DND-41 (cell line): ENCODE data around the gene TMEM45B.
A peak's percentile ranks its signal among the peaks of the same experiment; 100 is the strongest.

ENCODE experiments used
- ATAC-seq: fragments of 200-7000 bp; cut with Tn5 transposase; 3 replicates; pipeline ENCODE4 v1.9.1; 2021; ENCODE audit warnings: low read depth; ENCODE audit not compliant: insufficient read depth
- DNase-seq: peaks from one replicate; pipeline ENCODE4 v3.0.0-alpha.2; 2020
- H2AFZ ChIP-seq: 2 replicates; pipeline ENCODE4 v1.6.0; 2012; ENCODE audit warnings: low read depth, low read length
- H3K27ac ChIP-seq: 2 replicates; pipeline ENCODE4 v1.5.1; 2012; ENCODE audit warnings: low read length, inconsistent platforms
- H3K27me3 ChIP-seq: fragments of 200-600 bp; sonication (generic); 2 replicates; pipeline ENCODE4 v1.6.0; 2012; ENCODE audit warnings: low read length, mild to moderate bottlenecking, inconsistent platforms; ENCODE audit not compliant: insufficient read depth, poor library complexity
- H3K36me3 ChIP-seq: 2 replicates; pipeline ENCODE4 v1.5.1; 2012; ENCODE audit warnings: low read length, inconsistent platforms; ENCODE audit not compliant: insufficient read depth
- H3K4me1 ChIP-seq: 2 replicates; pipeline ENCODE4 v1.5.1; 2012; ENCODE audit warnings: mild to moderate bottlenecking, low read length; ENCODE audit not compliant: insufficient read depth
- H3K4me2 ChIP-seq: 2 replicates; pipeline ENCODE4 v1.6.0; 2012; ENCODE audit warnings: mild to moderate bottlenecking, moderate library complexity, low read length, inconsistent platforms; ENCODE audit not compliant: insufficient read depth
- H3K4me3 ChIP-seq, 2 experiments: fragments of 200-600 bp in 1 of 2; shearing (Covaris generic) in 1 of 2; 2 replicates each; pipeline ENCODE4 v1.5.1; 2012 to 2016; ENCODE audit warnings: inconsistent platforms in 2 of 2, low read length in 2 of 2, mild to moderate bottlenecking in 2 of 2, low read depth in 1 of 2, moderate library complexity in 1 of 2
- H3K79me2 ChIP-seq: 2 replicates; pipeline ENCODE4 v1.6.0; 2012; ENCODE audit warnings: low read length, inconsistent platforms; ENCODE audit not compliant: insufficient read depth
- H3K9ac ChIP-seq: 2 replicates; pipeline ENCODE4 v1.6.0; 2012; ENCODE audit warnings: low read depth, mild to moderate bottlenecking, inconsistent platforms, low read length, moderate library complexity
- H3K9me3 ChIP-seq: 2 replicates; pipeline ENCODE4 v1.5.1; 2012; ENCODE audit warnings: low read length, moderate library complexity, mild to moderate bottlenecking, inconsistent platforms; ENCODE audit not compliant: insufficient read depth, severe bottlenecking
- H4K20me1 ChIP-seq: 2 replicates; pipeline ENCODE4 v1.6.0; 2012; ENCODE audit warnings: low read length; ENCODE audit not compliant: insufficient read depth
- CTCF ChIP-seq: IDR thresholded peaks from 2 replicates; pipeline ENCODE4 v1.5.1; 2012; ENCODE audit warnings: borderline replicate concordance, low read length, moderate library complexity, mild to moderate bottlenecking; ENCODE audit not compliant: poor library complexity, severe bottlenecking; ENCODE audit errors: extremely low read depth
- EZH2 ChIP-seq: IDR thresholded peaks from 3 replicates; pipeline ENCODE4 v1.6.1; 2012; ENCODE audit warnings: borderline replicate concordance, low read depth, mild to moderate bottlenecking, moderate library complexity, low read length, inconsistent platforms; ENCODE audit not compliant: severe bottlenecking

Gene TMEM45B

GRCh38 chr11:129894278-129895125 is 78.9 kb downstream of the TMEM45B start:
- peak; percentile 17 for ATAC-seq
- Histone ChIP-seq H3K27me3 (no peaks in the 10 kb centered on the region), H3K36me3 (peaks cover 43% of the 10 kb centered on the region), H3K79me2 (peaks cover 44% of the 10 kb centered on the region), H3K4me3 (peak overlapping the region; percentile 74 to 94), H4K20me1 (peaks cover 18% of the 10 kb centered on the region; the same call in 1 of the 2 replicates), H3K27ac (peak overlapping the region; percentile 82), H3K9ac (peak overlapping the region; percentile 83), H2AFZ (peak overlapping the region; percentile 75), H3K4me1 (peaks cover 42% of the 10 kb centered on the region), H3K4me2 (peak overlapping the region; percentile 83), H3K9me3 (no peaks in the 10 kb centered on the region)
- TF ChIP-seq EZH2: no peak
- no peak for TF ChIP-seq CTCF
- peak; percentile 17 for DNase-seq

- peaks cover 18% of the 10 kb centered on the region; the same call in 1 of the 2 replicates for H4K20me1 ChIP-seq
- H3K27me3 ChIP-seq: no peaks in the 10 kb centered on the region
- H3K4me3 ChIP-seq: peak within 1 kb of the TSS; percentile 74 to 94
- peak; percentile 14 for TF ChIP-seq CTCF
- TF ChIP-seq EZH2: no peak
- H3K9ac ChIP-seq: peak within 1 kb of the TSS; percentile 83
- H3K4me2 ChIP-seq: peak within 1 kb of the TSS; percentile 83
- peaks cover 34% of the 10 kb centered on the region for H3K36me3 ChIP-seq
- peak within 1 kb of the TSS; percentile 82 for H3K27ac ChIP-seq
- no peaks in the 10 kb centered on the region for H3K9me3 ChIP-seq
- peak within 1 kb of the TSS; percentile 87 for H2AFZ ChIP-seq
- H3K4me1 ChIP-seq: peaks cover 37% of the 10 kb centered on the region
- peaks cover 44% of the 10 kb centered on the region for H3K79me2 ChIP-seq
- ATAC-seq (peak; percentile 93), DNase-seq (peak; percentile 91)
Observed at GRCh38 chr11:129895126-129896041, 79.7 kb downstream of the TMEM45B start, which contains the start of gene NFRKB. Gene NFRKB (minus strand): TSS chr11:129895578. CDS start chr11:129892849, 2,729 bp downstream.

- peak overlapping the region; percentile 87 for H2AFZ ChIP-seq
- no peak for DNase-seq
- TF ChIP-seq CTCF (no peak), EZH2 (no peak)
- H3K9ac ChIP-seq: peak overlapping the region; percentile 83
- no peak for ATAC-seq
- peaks cover 41% of the 10 kb centered on the region for H3K79me2 ChIP-seq
- H4K20me1 ChIP-seq: peaks cover 18% of the 10 kb centered on the region; the same call in 1 of the 2 replicates
- H3K9me3 ChIP-seq: no peaks in the 10 kb centered on the region
- peak overlapping the region; percentile 62 for H3K27ac ChIP-seq
- H3K4me3 ChIP-seq: peak overlapping the region; percentile 74 to 94; a peak in 3 of 4 replicates
- H3K27me3 ChIP-seq: no peaks in the 10 kb centered on the region
- peaks cover 37% of the 10 kb centered on the region for H3K4me1 ChIP-seq
- H3K36me3 ChIP-seq: peaks cover 27% of the 10 kb centered on the region
- H3K4me2 ChIP-seq: peak overlapping the region; percentile 66
Observed at GRCh38 chr11:129896062-129896461, 80.4 kb downstream of the TMEM45B start.
